ENCODE results near the gene SLC39A11.
"Not testable (repeated sequence)": the region's sequence is repeated elsewhere in the genome, so short reads cannot be mapped to it uniquely, and the experiment has no call there.

Gene SLC39A11

DNA sequence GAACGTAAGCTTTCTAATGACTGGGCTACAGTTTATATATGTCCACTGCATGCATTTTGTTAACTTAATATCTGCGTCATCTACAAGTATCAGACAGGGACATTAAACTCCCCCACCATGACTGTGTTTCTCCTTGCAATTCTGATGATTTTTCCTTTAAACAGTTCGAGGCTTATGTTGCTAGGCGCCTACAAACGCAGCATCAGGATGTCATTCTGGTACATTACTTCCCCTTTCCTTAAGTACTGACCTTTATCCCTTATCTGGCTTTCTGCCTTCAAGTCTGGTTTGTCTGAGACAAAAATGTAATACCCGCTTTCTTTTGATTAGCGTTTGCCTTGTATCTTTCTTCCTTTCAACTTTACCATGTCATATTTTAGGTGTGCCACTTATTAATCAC is 362.4 kb downstream of the SLC39A11 start:
- peak; percentile 32 to 55 for DNase-seq

DNA sequence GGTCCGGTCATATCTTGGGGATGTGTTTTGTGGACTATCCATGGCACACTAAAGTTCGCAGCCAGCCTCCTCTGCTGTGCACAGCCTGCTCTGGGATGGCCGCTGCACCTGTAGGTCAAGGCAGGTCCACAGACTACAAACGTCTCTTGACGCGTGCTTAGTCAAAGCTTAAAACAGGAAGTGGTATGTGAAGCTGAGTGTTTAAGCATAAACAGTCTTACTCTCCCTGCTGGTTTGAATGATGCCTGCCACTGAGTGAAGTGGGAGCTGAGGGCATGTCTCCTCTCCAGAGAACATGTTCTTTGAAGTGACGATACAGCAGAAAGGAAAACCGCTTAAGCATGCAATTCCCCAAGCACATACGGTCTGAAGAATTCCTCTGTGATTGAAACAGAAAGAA is 365.6 kb downstream of the SLC39A11 start:
- no peak for DNase-seq

DNA sequence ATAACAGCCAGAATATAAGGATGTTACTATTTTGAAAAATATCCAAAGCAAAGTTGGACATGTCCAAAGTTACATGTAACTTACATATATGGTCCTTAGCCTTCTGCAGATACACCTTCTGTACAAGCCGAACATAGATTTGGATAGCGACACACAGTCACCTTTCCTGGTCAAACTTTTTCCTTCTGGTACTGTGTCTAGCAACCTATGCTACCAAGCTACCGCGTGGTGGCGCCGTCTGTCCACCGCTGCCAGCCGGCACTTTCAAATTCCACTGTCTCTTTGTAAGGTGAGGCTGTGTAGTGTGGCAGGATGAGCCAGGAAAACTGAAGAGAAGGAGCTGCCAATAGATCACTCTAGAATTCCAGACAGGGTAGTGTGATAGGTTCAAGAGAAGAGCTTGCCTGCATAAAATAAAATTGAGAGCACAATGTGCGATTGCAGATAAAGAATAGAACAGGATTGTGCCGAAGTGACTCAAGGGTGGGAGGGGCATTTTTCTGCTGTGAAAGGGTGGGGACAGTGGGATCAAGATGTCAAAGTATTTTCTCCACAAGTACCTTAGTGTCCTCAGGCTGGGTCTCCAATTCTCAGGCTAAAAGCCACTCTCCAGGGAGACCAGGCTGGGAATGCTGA is 366.9 kb downstream of the SLC39A11 start:
- DNase-seq = peak in 1 of 2 donors; percentile 32

DNA sequence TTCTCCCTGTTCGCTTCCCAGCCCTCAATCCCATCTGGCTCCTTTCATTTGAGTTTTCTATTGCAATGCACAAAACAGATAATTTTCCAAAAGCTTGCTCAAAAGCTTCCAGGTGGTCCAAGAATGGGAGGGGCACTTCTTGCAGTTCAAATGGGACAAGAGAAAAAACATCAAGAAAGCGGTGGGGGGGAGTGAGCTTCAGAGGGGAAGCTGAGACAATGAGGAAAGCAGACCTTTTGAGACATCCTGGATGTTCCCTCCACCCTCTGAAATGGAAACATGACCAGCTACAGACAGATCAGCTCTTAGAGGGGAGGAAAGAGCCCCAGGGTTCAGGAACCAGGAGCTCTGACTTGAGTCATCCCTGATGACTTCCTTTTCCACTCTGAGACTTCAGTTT is 368.2 kb downstream of the SLC39A11 start:
- DNase-seq = peak; percentile 24 to 55

DNA sequence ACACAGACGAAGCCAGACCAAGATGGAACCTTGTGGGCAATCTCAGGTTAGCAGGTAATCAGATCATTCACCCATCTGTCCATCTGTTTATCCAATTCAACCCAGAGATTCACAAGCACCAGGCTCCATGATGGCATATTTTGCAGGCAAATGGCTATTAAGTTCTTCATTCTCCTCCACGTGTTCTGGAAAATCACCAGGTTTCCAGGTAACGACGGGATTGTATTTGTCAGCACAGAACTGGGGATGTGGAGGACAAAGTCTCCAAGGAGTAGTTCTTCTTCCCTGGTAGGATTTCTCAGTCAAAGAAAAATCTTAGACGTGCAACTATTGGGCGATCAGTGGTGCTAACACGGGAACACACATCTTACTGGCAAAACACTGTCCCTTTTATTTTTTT is 368.8 kb downstream of the SLC39A11 start:
- DNase-seq = no peak

DNA sequence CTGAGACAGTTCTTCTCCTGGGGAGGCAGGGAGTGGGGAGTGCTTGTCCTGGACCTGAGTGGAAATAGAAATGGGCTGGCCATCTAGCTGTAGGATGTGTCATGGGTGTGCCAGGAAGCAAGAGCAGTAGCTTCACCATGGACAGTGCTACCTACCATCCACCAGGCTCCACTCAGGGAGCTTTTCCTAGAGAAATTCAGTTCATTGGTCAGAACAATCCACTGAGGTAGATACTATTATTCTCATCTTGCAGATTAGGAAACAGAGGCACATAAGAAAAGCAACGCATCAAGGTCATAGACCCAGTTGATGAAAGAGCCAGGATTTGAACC is 372.0 kb downstream of the SLC39A11 start:
- DNase-seq = no peak

DNA sequence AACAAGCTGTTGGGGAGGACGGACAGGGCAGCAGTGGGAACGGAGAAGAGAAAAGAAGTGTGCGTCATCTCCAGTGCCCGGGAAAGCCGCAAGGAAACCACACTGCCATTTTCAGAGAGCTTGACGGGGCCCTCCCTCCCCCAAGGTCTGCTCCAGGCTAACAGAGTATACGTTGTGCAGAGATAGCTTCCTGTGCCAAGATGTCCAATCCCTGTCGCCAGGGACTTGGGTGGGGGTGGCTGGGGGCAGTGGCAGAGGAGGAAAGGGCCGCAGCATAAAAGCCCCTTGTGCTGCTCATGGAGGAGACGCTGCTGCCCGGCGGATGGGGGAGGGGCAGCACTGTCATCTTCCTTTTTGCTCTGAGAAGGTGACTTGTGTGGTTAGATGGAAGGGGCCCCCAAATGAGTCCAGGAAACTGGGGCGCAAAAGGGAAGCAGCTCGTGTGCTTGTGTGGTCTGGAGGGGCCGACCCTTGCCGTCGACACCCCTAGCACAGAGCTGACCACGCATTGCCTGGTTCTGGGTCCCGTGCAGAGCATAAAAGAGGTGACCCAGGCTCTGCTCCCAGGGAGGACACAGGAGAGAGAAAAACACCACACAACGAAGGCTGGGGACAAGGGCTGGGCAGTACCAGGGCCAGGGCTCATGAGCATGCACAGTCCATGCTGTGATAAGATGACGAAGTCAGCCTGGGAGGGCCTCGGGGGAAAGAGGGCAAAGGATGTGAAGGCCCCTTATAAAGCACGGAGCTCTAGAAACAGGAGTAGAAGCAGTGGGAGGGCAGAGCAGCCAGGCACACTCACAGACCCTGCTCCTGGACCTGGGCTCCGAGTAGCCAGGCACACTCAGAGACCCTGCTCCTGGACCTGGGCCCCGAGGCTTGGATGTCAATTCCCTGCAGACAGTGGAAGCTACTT is 372.7 kb downstream of the SLC39A11 start:
- peak in 1 of 2 donors; percentile 6 for DNase-seq

DNA sequence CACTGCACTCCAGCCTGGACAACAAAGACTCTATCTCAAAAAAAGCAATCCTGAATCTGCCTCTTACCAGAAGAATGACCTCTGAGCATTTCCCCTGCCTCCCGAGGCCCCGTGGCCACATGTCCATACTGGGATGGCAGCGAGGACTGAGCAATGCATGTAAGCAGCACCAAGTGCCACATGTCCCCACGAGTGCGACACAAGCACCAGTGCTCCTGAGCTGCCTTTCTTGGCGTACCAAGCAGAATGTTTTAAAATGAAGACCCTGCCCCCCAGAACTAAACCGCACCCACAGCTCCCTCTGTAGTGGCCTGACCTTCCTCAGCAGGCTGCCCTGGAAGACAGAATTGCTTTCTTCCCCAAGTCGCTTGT is 373.3 kb downstream of the SLC39A11 start:
- DNase-seq = no peak

DNA sequence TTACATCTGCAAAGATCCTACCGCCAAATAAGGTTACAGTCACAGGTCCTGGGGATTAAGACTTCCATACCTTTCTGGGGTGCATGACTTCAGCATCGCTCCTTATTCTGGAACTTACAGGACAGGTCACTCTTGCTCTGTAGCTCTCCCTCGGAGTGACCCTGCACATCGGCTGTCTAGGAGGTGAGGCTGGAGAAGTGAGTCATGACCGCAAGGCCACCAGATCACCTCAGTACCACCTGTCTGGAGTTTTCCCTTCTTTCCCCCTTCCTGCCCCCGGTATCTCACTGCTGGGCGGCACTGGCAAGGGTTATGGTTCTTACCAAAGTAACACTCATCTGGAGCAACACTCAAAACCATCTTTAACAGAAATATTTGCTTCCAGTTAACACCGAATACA is 374.8 kb downstream of the SLC39A11 start:
- no peak for DNase-seq

DNA sequence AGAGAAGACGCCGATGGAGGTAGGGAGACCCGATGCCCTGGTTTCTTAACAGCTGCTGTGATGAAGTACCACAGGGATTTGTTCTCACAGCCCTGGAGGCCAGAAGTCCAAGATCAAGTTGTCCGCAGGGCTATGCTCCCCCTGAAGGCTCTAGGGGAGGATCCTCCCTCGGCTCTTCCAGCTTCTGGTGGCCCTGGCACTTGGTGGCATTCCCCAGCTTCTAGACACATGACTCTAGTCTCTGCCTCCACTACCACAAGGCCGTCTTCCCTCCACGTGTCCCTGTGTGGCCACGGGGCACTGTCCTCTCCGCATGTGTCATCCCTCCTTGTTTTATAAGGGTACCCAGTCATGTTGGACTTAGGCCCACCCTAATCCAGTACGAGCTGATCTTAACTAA is 375.2 kb downstream of the SLC39A11 start:
- DNase-seq = no peak

DNA sequence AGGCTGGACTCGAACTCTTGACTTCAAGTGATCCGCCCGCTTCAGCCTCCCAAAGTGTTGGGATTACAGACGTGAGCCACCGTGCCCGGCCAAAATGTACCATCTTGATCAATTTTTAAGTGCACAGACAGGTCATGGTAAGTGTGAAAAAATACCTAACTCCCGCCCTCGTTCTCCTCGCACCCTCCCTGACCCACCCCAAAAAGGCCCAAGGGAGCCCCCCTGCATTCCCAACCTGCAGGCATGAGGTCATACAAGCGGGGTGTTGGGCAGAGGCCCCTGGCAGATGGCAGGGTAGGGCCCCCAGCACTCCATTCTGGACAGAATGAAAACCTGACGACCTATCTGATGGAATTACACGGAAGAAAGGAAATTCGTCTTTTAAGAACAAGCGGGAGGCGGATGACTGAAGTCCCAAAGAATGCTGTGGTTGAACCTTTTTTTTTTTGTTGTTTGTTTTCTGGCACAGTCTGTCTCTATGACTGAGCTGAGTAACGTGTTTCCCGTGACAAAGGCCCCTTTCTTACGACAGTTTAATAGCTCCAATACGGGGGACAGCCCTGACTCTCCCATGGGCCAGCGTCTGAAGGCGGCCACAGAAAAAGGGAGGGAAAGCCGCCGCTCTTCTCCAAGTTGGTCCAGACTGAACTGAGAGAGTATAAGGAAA is 376.4 kb downstream of the SLC39A11 start:
- DNase-seq = no peak

DNA sequence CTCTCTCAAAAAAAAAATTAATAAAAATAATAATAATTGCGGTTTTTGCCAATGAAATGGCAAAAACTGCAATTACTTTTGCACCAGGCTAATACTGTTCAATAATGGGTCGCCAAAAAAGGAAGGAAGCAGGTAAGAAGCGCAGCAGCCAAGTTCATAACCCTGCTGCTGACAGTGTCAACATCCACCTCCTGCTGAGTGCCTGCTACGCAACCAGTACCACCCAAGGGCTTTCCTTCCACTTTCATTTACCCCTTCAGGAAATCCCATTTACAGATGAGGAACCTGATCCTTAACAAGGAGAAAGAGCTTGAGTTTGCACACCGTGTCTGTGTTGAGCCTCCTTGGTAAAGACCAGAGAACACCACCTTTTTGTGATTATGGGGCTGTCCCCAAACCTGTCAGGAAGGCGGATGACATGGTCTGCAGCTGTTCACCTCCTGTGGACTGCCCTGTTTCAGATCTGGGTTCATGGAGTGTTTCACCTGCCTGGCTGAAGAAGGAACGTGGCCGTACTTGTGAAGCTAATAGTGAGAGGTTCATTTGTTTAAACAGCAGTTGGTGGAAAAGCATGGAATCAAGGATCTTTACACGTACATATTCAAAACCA is 378.0 kb downstream of the SLC39A11 start:
- peak; percentile 9 to 21 for DNase-seq

DNA sequence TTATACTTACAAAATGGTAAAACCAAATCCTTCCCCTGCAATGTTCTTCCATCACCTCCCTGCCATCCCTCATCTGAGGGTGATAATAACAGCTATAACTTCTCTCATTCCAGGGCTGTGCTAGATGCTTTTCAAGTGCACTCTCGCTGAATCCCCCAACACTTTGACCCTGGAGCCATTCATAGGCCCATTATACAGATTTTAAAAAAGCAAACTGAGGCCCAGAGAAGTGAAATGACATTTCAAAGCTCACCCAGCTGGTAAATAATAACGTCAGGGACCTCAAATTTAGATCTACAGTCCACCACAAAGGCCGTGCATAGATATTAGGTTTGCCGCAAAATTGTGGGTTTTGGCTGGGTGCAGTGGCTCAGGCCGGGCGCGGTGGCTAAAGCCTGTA is 378.8 kb downstream of the SLC39A11 start:
- no peak for DNase-seq

DNA sequence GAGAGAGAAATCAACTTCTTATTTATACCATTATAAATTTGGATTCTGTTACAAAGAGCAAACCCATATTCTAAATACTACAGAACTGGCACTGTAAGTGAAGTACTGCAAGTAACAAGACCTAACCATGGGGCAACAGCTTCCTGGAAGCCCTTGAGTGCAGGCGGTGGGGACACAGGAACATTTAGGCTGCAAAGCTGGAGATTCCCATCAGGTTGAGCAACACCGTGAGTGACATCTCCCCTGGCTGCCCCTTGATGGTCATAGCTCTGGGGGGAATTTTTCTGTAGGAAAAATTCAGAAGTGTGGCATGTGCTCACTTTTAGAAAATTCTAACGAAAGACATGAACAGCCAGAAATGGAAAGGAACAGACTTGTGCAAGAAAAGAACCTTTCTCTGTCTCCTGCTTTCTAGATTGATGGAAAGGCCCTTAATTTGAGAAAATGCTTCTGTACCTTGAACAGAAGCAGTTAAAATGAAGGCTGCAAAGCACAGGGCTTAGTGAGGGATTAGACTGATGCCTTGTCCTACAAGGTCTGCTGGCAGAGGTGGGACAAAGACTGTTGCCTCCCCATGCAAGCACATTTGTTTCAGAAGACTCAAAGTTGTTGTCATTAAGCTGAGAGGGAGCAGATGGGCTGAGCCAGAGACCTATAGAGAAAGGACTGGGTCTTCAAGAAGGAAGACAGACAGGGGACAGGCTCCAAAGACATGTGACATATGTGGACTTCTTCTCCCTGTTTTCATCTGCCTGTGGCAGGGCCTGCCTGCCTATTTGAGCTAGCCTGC is 380.8 kb downstream of the SLC39A11 start:
- peak; percentile 60 to 80 for DNase-seq

DNA sequence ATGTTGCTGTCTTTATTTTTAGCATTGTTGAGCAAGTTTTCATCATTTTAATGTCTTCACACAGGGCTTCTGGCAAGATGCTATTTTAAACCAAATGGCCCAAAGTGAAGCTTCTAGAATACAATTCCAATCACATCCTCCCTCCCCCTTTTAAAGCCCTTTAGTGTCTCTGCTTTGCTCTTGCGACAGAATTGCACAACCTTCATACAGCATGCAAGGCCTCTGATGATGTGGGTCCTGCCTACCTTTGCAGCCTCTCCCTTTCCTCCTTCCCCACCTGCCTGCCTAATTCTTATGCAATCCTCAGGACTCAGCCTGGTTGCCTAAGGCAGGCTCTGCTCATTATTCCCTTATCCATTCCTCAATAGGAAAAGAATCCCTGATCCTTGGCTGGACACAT is 381.7 kb downstream of the SLC39A11 start:
- DNase-seq = peak in 1 of 2 donors; percentile 6

DNA sequence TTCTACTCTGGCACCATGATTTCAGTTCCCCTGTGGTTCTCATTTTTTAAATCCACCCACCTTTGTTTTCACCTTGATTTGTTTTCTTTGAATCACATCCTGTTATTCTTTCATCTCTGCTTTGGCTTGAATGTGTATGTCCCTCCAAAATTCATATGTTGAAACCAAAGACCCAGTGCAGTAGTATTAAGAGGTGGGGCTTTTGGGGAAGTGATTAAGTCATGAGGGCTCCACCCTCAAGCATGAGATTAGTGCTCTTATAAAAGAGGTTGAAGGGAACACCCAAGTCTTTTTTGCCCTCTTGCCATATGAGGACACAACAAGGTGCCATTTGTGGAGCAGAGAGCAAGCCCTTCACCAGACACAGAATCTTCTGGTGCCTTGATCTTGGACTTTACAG is 382.3 kb downstream of the SLC39A11 start:
- peak; percentile 9 to 19 for DNase-seq

DNA sequence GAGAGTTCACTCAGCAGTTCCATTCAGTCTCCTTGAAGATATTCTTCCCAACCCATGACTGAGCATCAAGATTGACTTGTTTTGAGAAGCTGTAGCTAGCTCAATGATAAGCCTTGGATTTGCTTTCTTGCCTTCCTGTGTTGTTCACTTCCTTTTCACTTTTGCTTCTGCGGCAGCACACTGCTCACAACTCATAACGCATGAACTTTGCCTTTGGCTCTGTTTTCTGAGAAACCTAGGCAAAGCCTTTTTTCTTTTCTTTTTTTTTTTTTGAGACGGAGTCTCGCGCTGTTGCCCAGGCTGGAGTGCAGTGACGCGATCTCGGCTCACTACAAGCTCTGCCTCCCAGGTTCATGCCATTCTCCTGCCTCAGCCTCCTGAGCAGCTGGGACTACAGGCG is 383.8 kb downstream of the SLC39A11 start:
- DNase-seq = not testable (repeated sequence)

DNA sequence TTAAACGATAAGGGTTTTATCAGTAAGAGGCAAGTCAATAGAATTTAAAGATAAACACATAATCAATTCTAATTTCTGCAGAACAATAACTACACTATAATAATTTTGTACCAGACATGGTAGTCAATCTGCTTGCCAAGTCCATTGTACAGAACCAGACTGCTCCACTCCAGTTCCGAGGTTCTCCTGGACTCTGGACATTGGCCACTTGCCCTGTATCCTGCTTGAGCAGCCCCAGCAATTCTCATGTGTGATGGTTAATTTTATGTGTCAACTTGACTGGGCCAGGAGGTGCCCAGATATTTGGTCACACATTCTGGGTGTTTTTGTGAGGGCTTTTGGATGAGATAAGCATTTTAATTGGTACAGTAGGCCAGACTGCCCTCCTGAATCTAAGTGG is 384.6 kb downstream of the SLC39A11 start:
- no peak for DNase-seq

DNA sequence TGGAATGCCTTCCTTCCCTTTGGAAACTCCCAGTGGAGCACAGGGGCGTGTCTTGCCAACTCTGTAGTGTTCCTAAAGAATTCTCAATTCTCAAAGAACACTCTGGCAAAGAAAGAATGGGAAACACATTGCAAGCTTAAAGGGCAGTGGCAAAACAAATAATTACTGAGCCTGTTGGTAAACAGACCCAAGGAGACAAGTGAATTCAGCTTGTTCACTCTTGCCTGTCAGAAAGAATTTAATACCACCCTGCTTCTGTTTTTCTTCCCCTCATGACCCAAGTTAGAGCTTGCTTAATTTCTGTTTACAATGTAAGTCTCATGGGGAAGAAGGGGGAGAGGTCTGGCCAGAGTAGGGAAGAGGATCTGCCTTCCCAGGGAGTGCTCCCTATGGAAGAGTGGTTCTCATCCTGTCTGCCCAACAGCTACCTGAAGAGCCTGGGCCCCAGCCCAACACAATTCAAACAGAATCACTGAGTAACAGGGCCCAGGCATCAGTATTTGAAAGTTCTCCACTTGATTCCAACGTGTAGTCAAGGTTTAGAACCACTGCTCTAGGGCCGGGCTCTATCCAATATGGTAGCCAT is 386.0 kb downstream of the SLC39A11 start:
- no peak for DNase-seq

DNA sequence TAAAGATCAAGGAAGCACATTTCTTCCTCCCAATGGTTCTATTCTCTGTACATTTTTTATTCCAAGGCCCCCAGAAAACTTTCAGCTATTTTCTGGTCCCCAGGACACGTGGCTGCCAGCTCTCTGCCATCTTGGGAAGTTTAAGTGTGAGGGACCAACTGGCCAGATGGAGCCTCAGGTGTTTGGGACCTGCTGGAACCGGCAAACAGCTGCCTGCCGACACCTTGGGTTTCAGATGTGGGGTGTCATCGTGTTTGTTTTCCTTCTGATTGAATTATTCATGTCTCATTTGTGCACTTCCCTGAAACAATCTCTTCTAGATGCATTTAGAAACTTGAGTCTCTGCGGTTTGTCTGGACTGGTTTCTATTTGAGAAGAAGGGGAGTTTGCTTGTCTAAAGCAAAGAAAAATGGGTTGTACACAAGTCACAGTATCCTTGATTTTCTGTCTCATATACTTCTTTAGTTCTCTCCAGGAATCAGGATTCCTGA is 386.5 kb downstream of the SLC39A11 start:
- no peak for DNase-seq

DNA sequence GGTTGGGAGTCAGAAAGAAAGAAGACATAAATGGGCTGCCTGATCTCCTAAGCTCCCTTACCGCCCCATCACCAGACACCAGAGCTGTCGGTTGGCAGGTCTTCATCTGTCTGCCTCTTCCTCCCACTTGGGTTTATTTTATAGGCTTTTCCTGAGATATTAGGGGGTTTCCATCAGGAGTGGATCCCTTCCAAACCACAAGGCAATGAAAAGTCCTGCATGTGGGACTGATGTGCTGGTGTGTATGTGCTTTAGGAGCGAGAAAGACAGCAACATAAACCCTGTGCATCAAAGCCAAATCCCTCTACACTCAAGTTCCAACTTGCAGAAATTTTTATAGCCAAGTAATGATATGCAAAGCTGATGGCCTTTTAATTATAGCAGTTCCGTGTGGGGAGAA is 389.5 kb downstream of the SLC39A11 start:
- no peak for DNase-seq

DNA sequence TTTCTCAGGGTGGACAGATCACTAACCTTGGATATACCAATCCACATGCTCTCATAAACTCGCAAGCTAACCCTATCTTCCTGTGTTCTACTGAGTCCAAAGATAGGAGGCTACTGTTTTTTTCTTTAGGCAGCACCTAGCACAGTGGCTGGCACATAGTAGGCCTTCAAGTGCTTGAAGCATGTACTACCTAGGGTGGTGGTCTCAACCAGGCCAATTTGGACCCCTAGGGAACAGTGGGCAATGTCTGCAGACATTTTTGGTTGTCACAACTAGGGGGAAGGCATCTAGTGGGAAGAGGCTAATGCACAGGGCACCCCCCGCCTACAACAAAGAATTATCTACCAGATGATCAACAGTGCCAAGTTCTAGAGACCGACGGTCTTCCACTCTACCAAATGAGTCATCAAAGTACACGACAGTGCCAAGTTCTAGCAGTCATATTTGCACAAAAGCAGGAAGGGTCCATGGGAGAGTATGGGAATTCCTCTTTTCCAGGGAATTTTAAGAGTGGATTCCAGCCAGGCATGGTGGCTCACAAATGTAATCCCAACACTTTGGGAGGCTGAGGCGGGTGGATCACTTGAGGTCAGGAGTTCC is 390.3 kb downstream of the SLC39A11 start:
- peak in 1 of 2 donors; percentile 10 for DNase-seq

Data from inflammatory macrophage treated with lipopolysaccharide for 1 hour (primary cell).